ENCODE results near the gene FOXRED2.

DNA sequence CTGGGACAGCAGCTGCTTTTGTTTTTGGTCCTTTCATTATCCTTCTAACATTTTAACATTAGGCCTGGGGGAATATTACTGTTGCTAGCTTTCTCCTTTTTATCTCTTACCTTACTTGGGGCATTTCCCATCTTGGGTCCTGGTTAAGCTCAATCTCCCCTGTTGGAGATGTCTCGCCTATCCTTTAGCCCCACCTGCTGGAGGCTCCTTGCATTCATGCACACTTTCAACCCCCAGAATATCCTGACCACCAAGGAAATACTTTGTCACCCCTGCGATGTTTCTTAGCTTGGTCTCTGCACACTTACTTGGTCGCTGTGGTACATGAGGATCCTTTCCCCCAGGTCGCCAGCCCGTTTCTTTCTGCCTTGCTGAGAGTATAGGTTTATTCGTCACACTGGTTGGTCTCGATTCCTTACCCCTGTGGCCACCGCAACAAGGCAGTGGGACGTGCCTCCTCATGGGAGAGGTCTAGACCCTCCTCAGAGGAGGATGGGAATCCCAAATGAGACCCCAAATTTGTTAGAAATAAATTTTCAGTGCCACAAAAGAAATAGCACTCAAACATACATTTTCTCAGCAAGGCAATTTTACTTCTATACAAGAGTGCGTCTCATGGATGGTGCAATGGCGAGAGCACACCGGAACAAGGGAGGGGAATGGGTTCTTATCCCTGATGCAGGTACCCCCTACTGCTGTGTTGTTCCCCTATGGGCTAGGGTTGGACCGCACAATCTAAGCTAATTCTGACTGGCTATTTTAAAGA is 20.0 kb downstream of the FOXRED2 start:
- TF ChIP-seq, protein P1, sequence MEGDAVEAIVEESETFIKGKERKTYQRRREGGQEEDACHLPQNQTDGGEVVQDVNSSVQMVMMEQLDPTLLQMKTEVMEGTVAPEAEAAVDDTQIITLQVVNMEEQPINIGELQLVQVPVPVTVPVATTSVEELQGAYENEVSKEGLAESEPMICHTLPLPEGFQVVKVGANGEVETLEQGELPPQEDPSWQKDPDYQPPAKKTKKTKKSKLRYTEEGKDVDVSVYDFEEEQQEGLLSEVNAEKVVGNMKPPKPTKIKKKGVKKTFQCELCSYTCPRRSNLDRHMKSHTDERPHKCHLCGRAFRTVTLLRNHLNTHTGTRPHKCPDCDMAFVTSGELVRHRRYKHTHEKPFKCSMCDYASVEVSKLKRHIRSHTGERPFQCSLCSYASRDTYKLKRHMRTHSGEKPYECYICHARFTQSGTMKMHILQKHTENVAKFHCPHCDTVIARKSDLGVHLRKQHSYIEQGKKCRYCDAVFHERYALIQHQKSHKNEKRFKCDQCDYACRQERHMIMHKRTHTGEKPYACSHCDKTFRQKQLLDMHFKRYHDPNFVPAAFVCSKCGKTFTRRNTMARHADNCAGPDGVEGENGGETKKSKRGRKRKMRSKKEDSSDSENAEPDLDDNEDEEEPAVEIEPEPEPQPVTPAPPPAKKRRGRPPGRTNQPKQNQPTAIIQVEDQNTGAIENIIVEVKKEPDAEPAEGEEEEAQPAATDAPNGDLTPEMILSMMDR (IDR thresholded peaks at IDR 0.05), result peak in 5 of 7 experiments; percentile 48 to 67 (median 52)
- TF ChIP-seq POLR2A (IDR thresholded peaks at IDR 0.05) (no peak), EP300 (IDR thresholded peaks at IDR 0.05) (no peak)

Measured in stomach (tissue), 4 donors.